H9 (cell line): ENCODE measurements around the gene SMARCC2. TPM values are rescaled to one million over a fixed set of nuclear protein-coding genes. Genes with fewer than 3 reads are reported as not detected.

ENCODE experiments used
- DNase-seq: peaks from one replicate; pipeline ENCODE4 v3.0.0-alpha.2; 2017
- H2AFZ ChIP-seq: one replicate; pipeline ENCODE4 v1.6.1; 2013; ENCODE audit warnings: mild to moderate bottlenecking, low read length, control low read depth, moderate library complexity
- H2AK5ac ChIP-seq: 2 replicates; pipeline ENCODE4 v1.6.1; 2013; ENCODE audit warnings: low read length, control low read depth, mixed read lengths; ENCODE audit not compliant: insufficient read length
- H2BK120ac ChIP-seq: one replicate; pipeline ENCODE4 v1.6.1; 2013; ENCODE audit warnings: low read depth, mild to moderate bottlenecking, low read length, control low read depth, inconsistent platforms; ENCODE audit not compliant: poor library complexity, severe bottlenecking
- H2BK12ac ChIP-seq: 2 replicates; pipeline ENCODE4 v1.6.1; 2013; ENCODE audit warnings: low read length, control low read depth, mixed read lengths, low read depth; ENCODE audit not compliant: insufficient read length
- H2BK15ac ChIP-seq: 2 replicates; pipeline ENCODE4 v1.6.1; 2013; ENCODE audit warnings: low read depth, low read length, control low read depth
- H2BK20ac ChIP-seq: one replicate; pipeline ENCODE4 v1.6.1; 2013; ENCODE audit warnings: low read depth, mild to moderate bottlenecking, low read length, control low read depth, inconsistent platforms; ENCODE audit not compliant: poor library complexity, severe bottlenecking
- H2BK5ac ChIP-seq: 2 replicates; pipeline ENCODE4 v1.6.1; 2013; ENCODE audit warnings: low read length, control low read depth, mixed read lengths; ENCODE audit not compliant: insufficient read length
- H3K14ac ChIP-seq: 2 replicates; pipeline ENCODE4 v1.6.1; 2013; ENCODE audit warnings: low read length, control low read depth; ENCODE audit not compliant: insufficient read depth
- H3K18ac ChIP-seq: 2 replicates; pipeline ENCODE4 v1.6.1; 2013; ENCODE audit warnings: low read depth, mild to moderate bottlenecking, mixed read lengths, low read length, control low read depth; ENCODE audit not compliant: insufficient read length
- H3K23ac ChIP-seq: 2 replicates; pipeline ENCODE4 v1.6.1; 2013; ENCODE audit warnings: low read length, control low read depth, mixed read lengths, low read depth; ENCODE audit not compliant: insufficient read length
- H3K23me2 ChIP-seq: 2 replicates; pipeline ENCODE4 v1.6.1; 2013; ENCODE audit warnings: low read depth, mild to moderate bottlenecking, mixed read lengths, low read length, control low read depth; ENCODE audit not compliant: insufficient read length, poor library complexity, severe bottlenecking
- H3K27ac ChIP-seq: 2 replicates; pipeline ENCODE4 v1.5.1; 2013; ENCODE audit warnings: low read length, control low read depth, mixed read lengths, low read depth; ENCODE audit not compliant: insufficient read length
- H3K27me3 ChIP-seq: 2 replicates; pipeline ENCODE4 v1.6.1; 2013; ENCODE audit warnings: low read length, control low read depth, inconsistent platforms; ENCODE audit not compliant: insufficient read depth
- H3K4ac ChIP-seq: 2 replicates; pipeline ENCODE4 v1.6.1; 2013; ENCODE audit warnings: low read depth, mild to moderate bottlenecking, control low read depth, inconsistent platforms, low read length, moderate library complexity
- H3K4me1 ChIP-seq: 2 replicates; pipeline ENCODE4 v1.6.1; 2013; ENCODE audit warnings: low read length, control low read depth, inconsistent platforms; ENCODE audit not compliant: insufficient read depth
- H3K4me2 ChIP-seq: 2 replicates; pipeline ENCODE4 v1.6.1; 2013; ENCODE audit warnings: low read length, control low read depth, mixed read lengths; ENCODE audit not compliant: insufficient read length, insufficient read depth
- H3K56ac ChIP-seq: 2 replicates; pipeline ENCODE4 v1.6.1; 2013; ENCODE audit warnings: low read depth, mild to moderate bottlenecking, mixed read lengths, low read length, control low read depth; ENCODE audit not compliant: insufficient read length
- H3K79me1 ChIP-seq: 2 replicates; pipeline ENCODE4 v1.6.1; 2013; ENCODE audit warnings: low read depth, mild to moderate bottlenecking, moderate library complexity, low read length, control low read depth, inconsistent platforms; ENCODE audit not compliant: insufficient read depth, poor library complexity, severe bottlenecking
- H3K79me2 ChIP-seq: 2 replicates; pipeline ENCODE4 v1.6.1; 2013; ENCODE audit warnings: low read length, control low read depth, inconsistent platforms; ENCODE audit not compliant: insufficient read depth
- H3K9ac ChIP-seq: 2 replicates; pipeline ENCODE4 v1.6.1; 2013; ENCODE audit warnings: low read length, control low read depth, mixed read lengths; ENCODE audit not compliant: insufficient read length; ENCODE audit errors: extremely low read depth
- H3K9me3 ChIP-seq: one replicate; pipeline ENCODE4 v1.6.1; 2013; ENCODE audit warnings: low read depth, low read length, inconsistent platforms; ENCODE audit not compliant: control insufficient read depth
- H3T11ph ChIP-seq: one replicate; pipeline ENCODE4 v1.6.1; 2013; ENCODE audit warnings: mild to moderate bottlenecking, low read length, control low read depth, inconsistent platforms
- H4K20me1 ChIP-seq: one replicate; pipeline ENCODE4 v1.6.1; 2013; ENCODE audit not compliant: control insufficient read depth, insufficient read length, insufficient read depth
- H4K5ac ChIP-seq: 2 replicates; pipeline ENCODE4 v1.6.1; 2013; ENCODE audit warnings: low read depth, mild to moderate bottlenecking, mixed read lengths, low read length, control low read depth; ENCODE audit not compliant: insufficient read length
- H4K8ac ChIP-seq: replicated peaks from 2 replicates; pipeline ENCODE4 v1.6.1; 2013; ENCODE audit warnings: low read length, control low read depth, mixed read lengths, low read depth; ENCODE audit not compliant: insufficient read length
- H4K91ac ChIP-seq: 2 replicates; pipeline ENCODE4 v1.6.1; 2013; ENCODE audit warnings: low read depth, mild to moderate bottlenecking, moderate library complexity, mixed read lengths, low read length, control low read depth; ENCODE audit not compliant: insufficient read length
- H3K27ac Mint-ChIP-seq, 3 experiments: 2 replicates in 2 of 3; 3 replicates in 1 of 3; pipeline ENCODE4 v1.8.0; 2020 to 2021; ENCODE audit warnings: mixed read lengths in 3 of 3, mild to moderate bottlenecking in 1 of 3, moderate library complexity in 1 of 3
- H3K27me3 Mint-ChIP-seq: 2 replicates; pipeline ENCODE4 v1.8.0; 2021; ENCODE audit warnings: low read depth, mild to moderate bottlenecking, moderate library complexity, mixed read lengths
- H3K36me3 Mint-ChIP-seq, 3 experiments: 2 replicates in 2 of 3; 3 replicates in 1 of 3; pipeline ENCODE4 v1.8.0; 2020 to 2021; ENCODE audit warnings: low read depth in 3 of 3, mixed read lengths in 3 of 3; ENCODE audit not compliant: insufficient read depth in 1 of 3
- H3K4me1 Mint-ChIP-seq, 2 experiments: 2 replicates each; pipeline ENCODE4 v1.8.0; 2020; ENCODE audit warnings: mixed read lengths in 2 of 2
- H3K4me3 Mint-ChIP-seq, 2 experiments: 2 replicates in 1 of 2; 3 replicates in 1 of 2; pipeline ENCODE4 v1.8.0; 2020 to 2021; ENCODE audit warnings: mild to moderate bottlenecking in 2 of 2, mixed read lengths in 2 of 2, moderate library complexity in 1 of 2
- H3K9me3 Mint-ChIP-seq, 2 experiments: 2 replicates in 1 of 2; 3 replicates in 1 of 2; pipeline ENCODE4 v1.8.0; 2020; ENCODE audit warnings: mild to moderate bottlenecking in 2 of 2, mixed read lengths in 2 of 2, moderate library complexity in 1 of 2
- whole genome bisulfite sequencing: extraction: QIAGEN DNeasy Blood & Tissue Kit; methylation state at CpG from one replicate; pipeline ENCODE4 v1.1.7; 2013; ENCODE audit warnings: missing lambda C conversion rate, low lambda C conversion rate, mixed read lengths; ENCODE audit not compliant: insufficient read length; ENCODE audit errors: extremely low coverage; 5-methylcytosine and 5-hydroxymethylcytosine counted together
- total RNA-seq: library from RNA; stranded (reverse); gene quantifications from 2 replicates; pipeline ENCODE4 v1.2.1, GENCODE V29; 2021
- TF ChIP-seq, protein P1 (sequence below): fragments of 200-600 bp; sonication (generic); conservative IDR thresholded peaks from 3 replicates; pipeline ENCODE4 v1.8.0; 2021; ENCODE audit warnings: antibody characterized with exemption, mild to moderate bottlenecking

The SMARCC2 gene
- total RNA-seq, 1 experiment from 2014 or later: 86.9 TPM

GRCh38 chr12:56159482-56160192 lies 29.6 kb downstream of the SMARCC2 start:
- peak overlapping the region; percentile 9 for H3K18ac ChIP-seq
- no peak overlapping the region for H2AK5ac ChIP-seq
- peak overlapping the region; percentile 80 for H3K4me2 ChIP-seq
- peaks cover 3% of the 10 kb centered on the region; the same call in 1 of the 2 replicates for H3K79me2 ChIP-seq
- peaks cover 15% of the 10 kb centered on the region for H3K23me2 ChIP-seq
- no peak overlapping the region for H3K23ac ChIP-seq
- TF ChIP-seq, protein P1, sequence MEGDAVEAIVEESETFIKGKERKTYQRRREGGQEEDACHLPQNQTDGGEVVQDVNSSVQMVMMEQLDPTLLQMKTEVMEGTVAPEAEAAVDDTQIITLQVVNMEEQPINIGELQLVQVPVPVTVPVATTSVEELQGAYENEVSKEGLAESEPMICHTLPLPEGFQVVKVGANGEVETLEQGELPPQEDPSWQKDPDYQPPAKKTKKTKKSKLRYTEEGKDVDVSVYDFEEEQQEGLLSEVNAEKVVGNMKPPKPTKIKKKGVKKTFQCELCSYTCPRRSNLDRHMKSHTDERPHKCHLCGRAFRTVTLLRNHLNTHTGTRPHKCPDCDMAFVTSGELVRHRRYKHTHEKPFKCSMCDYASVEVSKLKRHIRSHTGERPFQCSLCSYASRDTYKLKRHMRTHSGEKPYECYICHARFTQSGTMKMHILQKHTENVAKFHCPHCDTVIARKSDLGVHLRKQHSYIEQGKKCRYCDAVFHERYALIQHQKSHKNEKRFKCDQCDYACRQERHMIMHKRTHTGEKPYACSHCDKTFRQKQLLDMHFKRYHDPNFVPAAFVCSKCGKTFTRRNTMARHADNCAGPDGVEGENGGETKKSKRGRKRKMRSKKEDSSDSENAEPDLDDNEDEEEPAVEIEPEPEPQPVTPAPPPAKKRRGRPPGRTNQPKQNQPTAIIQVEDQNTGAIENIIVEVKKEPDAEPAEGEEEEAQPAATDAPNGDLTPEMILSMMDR: no peak
- no peak overlapping the region for H4K5ac ChIP-seq
- peaks cover 0 to 4% of the 10 kb centered on the region in 2 experiments; a peak in 3 of 5 replicates for H3K9me3 Mint-ChIP-seq
- H3K4me1 Mint-ChIP-seq: peaks cover 49 to 68% of the 10 kb centered on the region in 2 experiments
- WGBS: no CpG with 5 or more reads among the region's 8 CpGs
- no peaks in the 10 kb centered on the region for H3K27me3 ChIP-seq
- H2AFZ ChIP-seq: no peak overlapping the region
- no peak overlapping the region for H2BK15ac ChIP-seq
- H3K9me3 ChIP-seq: no peaks in the 10 kb centered on the region
- H3T11ph ChIP-seq: no peak overlapping the region
- H3K4ac ChIP-seq: no peak overlapping the region; the same call in 1 of the 2 replicates
- peak overlapping the region in 2 of 3 experiments; percentile 96 to 97; a peak in 5 of 7 replicates for H3K27ac Mint-ChIP-seq
- H4K20me1 ChIP-seq: no peaks in the 10 kb centered on the region
- peaks cover 5% of the 10 kb centered on the region; the same call in 1 of the 2 replicates for H3K4me1 ChIP-seq
- peak overlapping the region; percentile 1; the same call in 1 of the 2 replicates for H3K14ac ChIP-seq
- no peak overlapping the region for H4K91ac ChIP-seq
- no peak overlapping the region for H3K56ac ChIP-seq
- peaks cover 10% of the 10 kb centered on the region; the same call in 1 of the 2 replicates for H3K27me3 Mint-ChIP-seq
- no peak overlapping the region for H2BK5ac ChIP-seq
- no peak for DNase-seq
- peak overlapping the region; percentile 98 for H3K9ac ChIP-seq
- H3K79me1 ChIP-seq: peaks cover 2% of the 10 kb centered on the region
- H2BK12ac ChIP-seq: no peak overlapping the region
- peaks cover 67 to 82% (median 72%) of the 10 kb centered on the region in 3 experiments for H3K36me3 Mint-ChIP-seq
- H2BK20ac ChIP-seq: no peak overlapping the region
- H3K27ac ChIP-seq: no peak overlapping the region
- H2BK120ac ChIP-seq: no peak overlapping the region
- H3K4me3 Mint-ChIP-seq: peak overlapping the region; percentile 93 to 96
- no peak overlapping the region for H4K8ac ChIP-seq
